Lung (tissue), 12 donors: Measurements from ENCODE around the gene PELI2. TPM values are rescaled to one million over a fixed set of nuclear protein-coding genes. Genes with fewer than 3 reads are reported as not detected.

Experiments
- ATAC-seq: fragments of 200-7000 bp; cut with Tn5 transposase; one replicate; pipeline ENCODE4 v1.9.1; 2020; ENCODE audit warnings: moderate number of reproducible peaks; ENCODE audit not compliant: insufficient read depth, low FRiP score
- DNase-seq, 3 donors: peaks; one replicate each; pipeline ENCODE4 v3.0.0-alpha.2; 2013 to 2017
- H3K27ac ChIP-seq, 2 donors: one replicate each; pipeline ENCODE4 v1.5.1; 2013; ENCODE audit warnings: mild to moderate bottlenecking in 2 of 2, moderate library complexity in 2 of 2, control low read depth in 1 of 2, inconsistent platforms in 1 of 2, low read depth in 1 of 2, low read length in 1 of 2
- H3K27me3 ChIP-seq, 3 donors: one replicate each; pipeline ENCODE4 v1.5.1; 2013; ENCODE audit warnings: low read length in 2 of 3; ENCODE audit not compliant: control insufficient read depth in 3 of 3, insufficient read depth in 3 of 3
- H3K36me3 ChIP-seq, 4 donors: one replicate each; pipeline ENCODE4 v1.5.1; 2013; ENCODE audit warnings: low read length in 4 of 4, mild to moderate bottlenecking in 1 of 4, moderate library complexity in 1 of 4; ENCODE audit not compliant: control insufficient read depth in 4 of 4, insufficient read depth in 4 of 4
- H3K4me1 ChIP-seq, 5 donors: one replicate each; pipeline ENCODE4 v1.5.1; 2013; ENCODE audit warnings: low read length in 5 of 5, mild to moderate bottlenecking in 2 of 5, moderate library complexity in 1 of 5; ENCODE audit not compliant: control insufficient read depth in 5 of 5, insufficient read depth in 5 of 5
- H3K4me3 ChIP-seq: one replicate; pipeline ENCODE4 v1.5.1; 2013; ENCODE audit warnings: mild to moderate bottlenecking, control low read depth, moderate library complexity
- H3K9ac ChIP-seq, 2 donors: one replicate each; pipeline ENCODE4 v1.5.1; 2013; ENCODE audit warnings: low read length in 2 of 2, control low read depth in 1 of 2; ENCODE audit not compliant: insufficient read depth in 1 of 2
- H3K9me3 ChIP-seq, 4 donors: one replicate each; pipeline ENCODE4 v1.5.1; 2013; ENCODE audit warnings: low read length in 3 of 4, mild to moderate bottlenecking in 1 of 4, moderate library complexity in 1 of 4; ENCODE audit not compliant: control insufficient read depth in 4 of 4, insufficient read depth in 3 of 4
- WGBS, 2 donors: extraction: QIAGEN DNeasy Blood & Tissue Kit; methylation state at CpG; one replicate each; pipeline ENCODE4 v1.1.7; 2013; 5-methylcytosine and 5-hydroxymethylcytosine counted together
- polyA plus RNA-seq, 2 donors: library from polyadenylated mRNA; stranded (reverse); fragments of 200-250 nt; gene quantifications; one replicate each; pipeline ENCODE4 v1.2.1, GENCODE V29; 2013
- total RNA-seq, 2 donors: library from RNA; depleted of rRNA in 1 of 2; stranded (reverse); fragments of >200 nt in 1 of 2; gene quantifications; one replicate each; pipeline ENCODE4 v1.2.1, GENCODE V29; 2014 to 2021
- TF ChIP-seq, protein P1 (sequence below): IDR thresholded peaks from 2 replicates; pipeline ENCODE4 v1.5.1; 2012; ENCODE audit warnings: mild to moderate bottlenecking; ENCODE audit errors: control extremely low read depth, extremely low read depth
- donor health status: control.
- donor health status: control.
- donor health status: Bipolar disorder and iron deficiency.
- donor health status: healthy.
- donor health status: DM: yes; HTN: yes; CAD: no.

Gene PELI2
- total and polyA plus RNA-seq, 4 donors, result 3.8 to 21.1 (median 8.5) TPM

DNA sequence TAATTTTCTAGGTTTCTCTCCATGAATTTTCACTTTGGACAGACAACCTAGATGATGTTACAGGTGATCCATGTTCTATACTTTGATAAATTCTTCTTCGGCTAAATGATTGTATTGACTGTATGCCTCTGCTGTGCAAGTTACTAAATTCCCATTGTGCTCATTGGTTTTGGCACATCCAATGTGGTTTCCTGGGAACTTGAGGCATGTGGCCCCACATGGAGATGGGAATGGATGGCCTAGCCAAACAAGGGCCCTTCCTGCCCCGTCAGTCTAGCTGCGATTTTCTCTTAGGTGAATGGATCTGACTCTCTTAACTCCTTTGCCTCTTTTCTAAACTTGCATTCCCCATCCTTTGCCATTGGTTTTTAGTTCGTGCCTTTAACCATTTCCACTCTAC lies 186.2 kb downstream of the PELI2 start:
- DNase-seq (no peak), ATAC-seq (no peak)
- H3K27ac ChIP-seq, result no peak overlapping the region
- TF ChIP-seq, protein P1, sequence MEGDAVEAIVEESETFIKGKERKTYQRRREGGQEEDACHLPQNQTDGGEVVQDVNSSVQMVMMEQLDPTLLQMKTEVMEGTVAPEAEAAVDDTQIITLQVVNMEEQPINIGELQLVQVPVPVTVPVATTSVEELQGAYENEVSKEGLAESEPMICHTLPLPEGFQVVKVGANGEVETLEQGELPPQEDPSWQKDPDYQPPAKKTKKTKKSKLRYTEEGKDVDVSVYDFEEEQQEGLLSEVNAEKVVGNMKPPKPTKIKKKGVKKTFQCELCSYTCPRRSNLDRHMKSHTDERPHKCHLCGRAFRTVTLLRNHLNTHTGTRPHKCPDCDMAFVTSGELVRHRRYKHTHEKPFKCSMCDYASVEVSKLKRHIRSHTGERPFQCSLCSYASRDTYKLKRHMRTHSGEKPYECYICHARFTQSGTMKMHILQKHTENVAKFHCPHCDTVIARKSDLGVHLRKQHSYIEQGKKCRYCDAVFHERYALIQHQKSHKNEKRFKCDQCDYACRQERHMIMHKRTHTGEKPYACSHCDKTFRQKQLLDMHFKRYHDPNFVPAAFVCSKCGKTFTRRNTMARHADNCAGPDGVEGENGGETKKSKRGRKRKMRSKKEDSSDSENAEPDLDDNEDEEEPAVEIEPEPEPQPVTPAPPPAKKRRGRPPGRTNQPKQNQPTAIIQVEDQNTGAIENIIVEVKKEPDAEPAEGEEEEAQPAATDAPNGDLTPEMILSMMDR, result no peak
- H3K4me3 ChIP-seq, result no peak overlapping the region
- peaks cover 0 to 2% (median 0%) of the 10 kb centered on the region in 5 donors for H3K4me1 ChIP-seq
- H3K9ac ChIP-seq, result no peak overlapping the region
- H3K27me3 ChIP-seq, result no peaks in the 10 kb centered on the region
- peaks cover 0 to 2% (median 0%) of the 10 kb centered on the region in 4 donors for H3K36me3 ChIP-seq
- WGBS, 2 donors, result 97 to 98% methylated on average over 4 of the region's 4 CpGs
- no peaks in the 10 kb centered on the region for H3K9me3 ChIP-seq

- peaks cover 0 to 3% (median 0%) of the 10 kb centered on the region in 5 donors for H3K4me1 ChIP-seq
- no peak overlapping the region for H3K9ac ChIP-seq
- H3K27ac ChIP-seq, result no peak overlapping the region
- no peak overlapping the region for H3K4me3 ChIP-seq
- H3K36me3 ChIP-seq, result no peaks in the 10 kb centered on the region
- no peaks in the 10 kb centered on the region for H3K27me3 ChIP-seq
- TF ChIP-seq, protein P1, result no peak
- H3K9me3 ChIP-seq, result no peaks in the 10 kb centered on the region
- no peak for ATAC-seq
- 88 to 90% methylated on average over 4 of the region's 4 CpGs for WGBS, 2 donors
- no peak for DNase-seq
Observed at GRCh38 chr14:56309198-56309597, 191.0 kb downstream of the PELI2 start.

GRCh38 chr14:56310643-56311042 lies 192.4 kb downstream of the PELI2 start:
- Histone ChIP-seq H3K27ac (no peak overlapping the region), H3K9ac (no peak overlapping the region), H3K9me3 (no peaks in the 10 kb centered on the region), H3K27me3 (no peaks in the 10 kb centered on the region), H3K4me1 (peaks cover 0 to 3% (median 0%) of the 10 kb centered on the region in 5 donors), H3K36me3 (no peaks in the 10 kb centered on the region), H3K4me3 (no peak overlapping the region)
- DNase-seq, result no peak
- TF ChIP-seq, protein P1, result no peak
- ATAC-seq, result no peak
- WGBS, 2 donors, result 48 to 60% methylated on average over 10 of the region's 10 CpGs

- H3K27ac ChIP-seq, result no peak overlapping the region
- H3K4me3 ChIP-seq, result no peak overlapping the region
- no peaks in the 10 kb centered on the region for H3K36me3 ChIP-seq
- no peaks in the 10 kb centered on the region for H3K9me3 ChIP-seq
- peaks cover 0 to 3% (median 0%) of the 10 kb centered on the region in 5 donors for H3K4me1 ChIP-seq
- no peak for ATAC-seq
- H3K9ac ChIP-seq, result no peak overlapping the region
- H3K27me3 ChIP-seq, result no peaks in the 10 kb centered on the region
- 94 to 97% methylated on average over 3 of the region's 3 CpGs for WGBS, 2 donors
- DNase-seq, result no peak
- TF ChIP-seq, protein P1, result no peak
Observed at GRCh38 chr14:56313789-56314188, 195.6 kb downstream of the PELI2 start.
